ENCODE data around the gene SVIL. TPM values are rescaled to one million over a fixed set of nuclear protein-coding genes. Genes with fewer than 3 reads are reported as not detected.

SVIL gene
- total and polyA plus RNA-seq, 2 of the 13 experiments (the other 11 are each of a cell fraction or from before 2014, with no cell fraction given) = 3.9 to 12.1 TPM

GRCh38 chr10:29417324-29417723 is 217.4 kb downstream of the SVIL start:
- no peak overlapping the region for H3K27ac ChIP-seq (ENCODE audit: extremely low read length, insufficient read depth, low read length)
- no peak for TF ChIP-seq SP5 (CRISPR knock-in tag; IDR thresholded peaks at IDR 0.05; ENCODE audit: borderline replicate concordance, low read depth)
- H3K4me1 ChIP-seq (ENCODE audit: insufficient read depth, low read length) = peaks cover 58% of the 10 kb centered on the region
- FAIRE-seq = no peak
- peaks cover 11 to 44% of the 10 kb centered on the region in 2 experiments; a peak in 4 of 5 replicates for H3K36me3 ChIP-seq (replicated peaks in 1 of 2; ENCODE audit: control insufficient read depth in 1 of 2, insufficient read depth in 2 of 2, low read length in 2 of 2)
- DNase-seq (ENCODE audit: low spot score) = no peak
- H3K4me2 ChIP-seq (ENCODE audit: low read depth, low read length) = no peak overlapping the region
- H4K20me1 ChIP-seq (ENCODE audit: insufficient read depth, low read length) = no peaks in the 10 kb centered on the region; the same call in 1 of the 2 replicates
- ATAC-seq = no peak
- H2AFZ ChIP-seq (ENCODE audit: low read length) = no peak overlapping the region
- H3K79me2 ChIP-seq (ENCODE audit: insufficient read depth, low read length) = peaks cover 69% of the 10 kb centered on the region
- ChIA-PET POLR2A (no interaction called here), CTCF (ENCODE audit: low intra/inter-chr PET ratio, low total read pairs) (no interaction called here)
- no TSS peak for BruUV-seq (replicated peaks)
- no peak overlapping the region for H3K4me3 ChIP-seq (replicated peaks in 1 of 3; ENCODE audit: insufficient read depth in 1 of 3, low read depth in 2 of 3, low read length in 3 of 3)
- intact Hi-C loops (cut with micrococcal nuclease; ENCODE audit: unreplicated experiment) = no loop called here
- H3K9me3 ChIP-seq (ENCODE audit: low read length) = no peaks in the 10 kb centered on the region
- in situ Hi-C loops (cut with HindIII; ENCODE audit: extremely low pct_ligation_motif_present, low pct_unique_long_range_greater_than_20kb) = no loop called here
- H3K27me3 ChIP-seq (ENCODE audit: control insufficient read depth in 1 of 2, insufficient read depth in 2 of 2, low read length in 2 of 2) = no peaks in the 10 kb centered on the region
- WGBS (ENCODE audit: low lambda C conversion rate) = over 99% methylated on average over 3 of the region's 3 CpGs
- no peak overlapping the region for H3K9ac ChIP-seq (ENCODE audit: insufficient read depth, low read depth, low read length)

DNA sequence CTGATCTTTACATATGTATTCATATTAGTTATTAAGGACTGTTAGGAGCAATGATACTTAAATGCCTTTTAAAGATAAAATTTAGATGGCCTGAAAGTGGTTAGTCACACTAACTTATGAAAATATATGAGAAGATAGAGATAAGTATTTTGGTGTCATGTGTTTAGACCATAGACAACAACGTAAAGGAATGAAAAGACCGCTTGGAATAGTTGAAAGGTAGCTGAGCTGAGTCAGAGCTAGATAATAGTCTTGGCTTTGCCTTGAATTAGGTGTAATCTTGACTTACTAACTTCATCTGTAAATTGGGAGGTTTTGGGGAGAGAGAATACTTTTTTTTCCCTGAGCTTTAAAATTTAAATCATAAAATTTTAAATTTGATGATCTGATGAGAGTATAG is 218.9 kb downstream of the SVIL start:
- 98% methylated on average over 2 of the region's 2 CpGs for WGBS (ENCODE audit: low lambda C conversion rate)
- Histone ChIP-seq H3K36me3 (replicated peaks in 1 of 2; ENCODE audit: control insufficient read depth in 1 of 2, insufficient read depth in 2 of 2, low read length in 2 of 2) (peaks cover 3 to 30% of the 10 kb centered on the region in 2 experiments; a peak in 4 of 5 replicates), H3K4me3 (replicated peaks in 1 of 3; ENCODE audit: insufficient read depth in 1 of 3, low read depth in 2 of 3, low read length in 3 of 3) (no peak overlapping the region), H3K9me3 (ENCODE audit: low read length) (no peaks in the 10 kb centered on the region), H2AFZ (ENCODE audit: low read length) (no peak overlapping the region), H3K27ac (ENCODE audit: extremely low read length, insufficient read depth, low read length) (no peak overlapping the region), H4K20me1 (ENCODE audit: insufficient read depth, low read length) (no peaks in the 10 kb centered on the region; the same call in none of the 2 replicates), H3K9ac (ENCODE audit: insufficient read depth, low read depth, low read length) (no peak overlapping the region), H3K79me2 (ENCODE audit: insufficient read depth, low read length) (peaks cover 76% of the 10 kb centered on the region), H3K4me2 (ENCODE audit: low read depth, low read length) (no peak overlapping the region), H3K27me3 (ENCODE audit: control insufficient read depth in 1 of 2, insufficient read depth in 2 of 2, low read length in 2 of 2) (no peaks in the 10 kb centered on the region), H3K4me1 (ENCODE audit: insufficient read depth, low read length) (peaks cover 62% of the 10 kb centered on the region)
- ChIA-PET POLR2A (no interaction called here), CTCF (ENCODE audit: low intra/inter-chr PET ratio, low total read pairs) (no interaction called here)
- ATAC-seq (no peak), FAIRE-seq (no peak), DNase-seq (ENCODE audit: low spot score) (no peak)
- no TSS peak for BruUV-seq (replicated peaks)
- intact Hi-C loops (cut with micrococcal nuclease; ENCODE audit: unreplicated experiment) (no loop called here), in situ Hi-C loops (cut with HindIII; ENCODE audit: extremely low pct_ligation_motif_present, low pct_unique_long_range_greater_than_20kb) (no loop called here)
- TF ChIP-seq ATF7-NPFF (CRISPR knock-in tag; IDR thresholded peaks at IDR 0.05; ENCODE audit: low read depth) = no peak
- no peak for TF ChIP-seq WIZ (CRISPR knock-in tag; IDR thresholded peaks at IDR 0.05)
